Hematopoietic multipotent progenitor cell treated with erythropoietin and hydrocortisone succinate and interleukin-3 and kit ligand, for 4 days (in vitro differentiated cells): Measurements from ENCODE around the gene MTTP.

ENCODE experiments used
- DNase-seq: peaks from one replicate; pipeline ENCODE4 v3.0.0-alpha.2; 2015

MTTP gene

GRCh38 chr4:99593781-99594641 lies 19.4 kb downstream of the MTTP start:
- DNase-seq, result no peak

DNA sequence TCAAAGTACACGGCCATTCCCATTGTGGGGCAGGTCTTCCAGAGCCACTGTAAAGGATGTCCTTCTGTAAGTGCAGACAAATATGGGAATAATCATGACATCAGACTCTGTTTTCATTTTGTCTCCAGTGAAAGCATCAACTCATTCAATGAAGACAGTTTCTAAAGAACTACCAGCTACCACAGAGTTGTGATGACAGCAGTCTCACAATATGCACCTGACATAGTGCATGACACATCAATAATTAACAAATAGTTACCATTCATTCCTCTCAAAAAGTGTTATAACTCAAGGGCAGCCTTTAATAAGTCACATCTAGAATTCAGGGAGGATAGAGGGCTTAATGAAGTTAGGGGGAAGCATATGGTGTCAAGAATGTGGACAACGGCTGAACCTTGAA lies 20.2 kb downstream of the MTTP start:
- DNase-seq, result no peak

DNA sequence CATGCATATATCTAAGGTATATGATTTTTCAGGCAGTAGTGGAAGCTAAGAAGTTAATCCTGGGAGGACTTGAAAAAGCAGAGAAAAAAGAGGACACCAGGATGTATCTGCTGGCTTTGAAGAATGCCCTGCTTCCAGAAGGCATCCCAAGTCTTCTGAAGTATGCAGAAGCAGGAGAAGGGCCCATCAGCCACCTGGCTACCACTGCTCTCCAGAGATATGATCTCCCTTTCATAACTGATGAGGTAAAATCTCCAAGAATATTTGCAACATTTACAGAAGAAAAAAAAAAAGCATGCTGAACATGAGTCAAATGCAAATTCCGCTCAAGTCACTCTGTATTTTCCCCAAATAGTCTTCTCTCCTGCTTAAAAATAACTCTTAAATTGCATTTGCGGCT lies 32.1 kb downstream of the MTTP start:
- DNase-seq, result no peak

DNA sequence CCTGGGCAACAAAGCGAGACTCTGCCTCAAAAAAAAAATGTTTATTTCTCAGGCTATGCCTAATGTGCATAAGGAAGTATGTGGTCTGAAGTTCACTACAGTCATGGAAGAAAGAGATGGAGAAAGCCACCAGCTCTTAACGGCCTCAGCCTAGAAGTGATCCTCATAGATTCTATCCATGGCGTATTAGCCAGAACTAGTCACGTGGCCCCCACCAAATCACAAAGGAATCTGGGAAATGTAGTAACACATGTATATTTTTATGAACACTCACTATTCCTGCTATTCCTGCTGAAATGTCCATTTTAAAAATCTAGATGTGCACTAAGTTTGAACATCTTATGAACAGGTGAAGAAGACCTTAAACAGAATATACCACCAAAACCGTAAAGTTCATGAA lies 33.8 kb downstream of the MTTP start:
- no peak for DNase-seq

DNA sequence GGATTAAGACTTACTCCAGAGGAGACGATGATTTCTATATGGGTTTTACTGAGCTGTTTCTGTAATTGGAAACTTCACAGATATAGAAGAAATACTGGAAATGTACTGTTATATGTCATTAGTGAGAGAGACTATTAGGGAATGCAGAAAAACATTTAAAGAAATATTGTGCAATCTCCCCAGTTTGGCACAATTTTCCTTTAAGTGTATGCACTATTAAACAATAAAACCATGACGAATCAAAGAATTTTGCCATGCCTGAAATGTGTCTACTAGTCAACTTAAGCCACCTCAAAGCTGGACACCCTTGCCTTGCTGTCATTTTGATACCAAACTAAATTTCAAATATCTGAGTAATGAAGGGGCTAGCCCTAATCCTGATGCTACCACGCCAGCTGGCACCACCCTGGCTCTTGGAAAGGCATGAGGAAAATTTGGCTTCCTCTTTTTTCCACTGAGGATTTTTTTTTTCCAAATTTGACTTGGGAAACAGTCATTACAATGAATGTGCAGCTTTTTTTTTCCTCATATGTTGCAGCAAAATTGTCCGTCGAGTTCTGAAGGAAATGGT lies 36.1 kb downstream of the MTTP start:
- DNase-seq, result no peak

- no peak for DNase-seq
Measured at GRCh38 chr4:99612281-99612680, 37.7 kb downstream of the MTTP start.

DNA sequence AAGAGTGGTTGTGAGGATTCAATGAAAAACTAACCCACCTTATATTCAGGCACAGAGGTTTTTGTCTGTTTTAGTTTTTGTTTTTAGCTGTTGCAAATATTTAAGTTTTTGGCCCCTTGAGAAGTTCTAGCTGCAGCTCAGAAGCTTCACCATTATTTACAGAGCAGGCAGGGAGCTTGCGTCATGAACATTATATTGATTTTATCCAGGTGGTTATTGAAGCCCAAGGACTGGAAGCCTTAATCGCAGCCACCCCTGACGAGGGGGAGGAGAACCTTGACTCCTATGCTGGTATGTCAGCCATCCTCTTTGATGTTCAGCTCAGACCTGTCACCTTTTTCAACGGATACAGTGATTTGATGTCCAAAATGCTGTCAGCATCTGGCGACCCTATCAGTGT lies 38.1 kb downstream of the MTTP start:
- DNase-seq, result no peak

DNA sequence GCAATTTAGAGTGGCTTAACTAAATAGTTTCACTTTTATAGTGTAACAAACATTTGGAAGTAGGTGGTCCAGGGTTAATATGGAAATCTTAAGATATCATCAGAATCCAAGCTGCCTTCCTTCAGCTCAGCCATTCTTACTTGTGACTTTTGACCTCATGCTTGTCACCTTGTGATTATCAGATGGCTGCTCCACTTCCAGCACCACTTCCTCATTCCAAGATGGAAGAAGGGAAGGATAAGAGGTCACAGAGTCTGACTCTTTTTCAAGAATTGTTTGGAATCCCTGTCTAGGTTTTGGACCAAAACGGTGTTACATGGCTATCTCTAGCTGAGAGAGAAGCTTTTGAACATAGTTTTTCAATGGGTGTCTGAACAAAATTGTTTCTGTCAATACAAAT lies 39.9 kb downstream of the MTTP start:
- DNase-seq, result no peak

DNA sequence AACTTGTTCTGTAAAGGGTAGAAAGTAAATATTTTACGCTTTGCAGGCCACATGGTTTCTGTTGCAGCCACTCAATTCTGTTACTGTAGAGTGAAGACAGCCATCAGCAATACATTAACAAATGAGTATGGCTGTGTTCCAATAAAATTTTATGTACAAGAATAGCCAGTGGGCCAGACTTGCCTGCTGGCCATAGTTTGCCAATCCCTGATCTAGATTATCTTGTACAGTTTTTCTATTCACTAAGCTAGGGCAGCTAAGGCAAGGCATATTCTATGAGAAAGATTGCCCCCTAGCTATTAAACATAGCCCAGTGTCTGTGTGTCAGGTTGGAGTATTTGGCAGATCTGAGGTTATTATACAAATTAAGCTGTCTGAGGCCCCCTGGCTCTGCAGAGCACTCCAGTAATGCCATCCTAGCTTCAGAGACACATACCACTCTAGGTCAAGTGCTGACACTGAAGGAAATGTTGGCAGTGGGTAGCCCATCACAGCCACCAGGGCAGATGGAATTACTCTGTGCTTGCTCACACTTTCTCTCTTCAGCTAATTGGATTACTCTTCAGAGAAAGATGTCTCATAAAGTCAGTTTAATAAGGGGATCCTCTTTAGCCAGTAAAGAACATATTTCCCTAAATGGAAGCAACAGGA lies 40.7 kb downstream of the MTTP start:
- peak; percentile 3 for DNase-seq

- no peak for DNase-seq
Measured at GRCh38 chr4:99617374-99617773, 42.8 kb downstream of the MTTP start.

- DNase-seq, result no peak
Measured at GRCh38 chr4:99622341-99622740, 47.7 kb downstream of the MTTP start.

DNA sequence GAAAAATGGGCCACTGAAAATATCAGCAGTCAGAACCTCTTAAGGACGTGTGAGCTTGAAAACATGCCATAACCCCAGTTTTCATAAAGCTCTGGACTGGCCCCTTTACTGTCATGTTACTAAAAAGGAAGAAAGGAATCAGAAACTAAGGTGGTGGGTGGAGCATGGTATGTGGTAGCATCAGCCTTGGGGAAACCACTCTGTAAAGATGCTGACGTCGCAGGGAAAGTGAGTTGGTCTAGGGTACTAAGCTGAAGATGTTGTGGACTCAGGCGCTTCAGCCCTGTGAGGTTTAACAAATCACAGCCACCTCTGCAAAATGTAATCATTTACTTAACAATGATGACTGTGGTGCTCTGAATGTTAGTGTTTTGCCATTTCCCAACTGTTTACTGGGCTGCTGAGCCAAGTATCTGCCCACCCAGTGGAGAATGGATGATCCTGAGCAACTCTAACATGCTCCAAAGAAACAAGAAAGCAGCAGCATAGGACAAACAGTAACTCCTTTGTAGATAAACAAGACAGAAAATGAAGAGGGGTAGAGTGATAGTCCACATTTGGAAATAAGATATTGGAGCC lies 49.6 kb downstream of the MTTP start:
- no peak for DNase-seq

DNA sequence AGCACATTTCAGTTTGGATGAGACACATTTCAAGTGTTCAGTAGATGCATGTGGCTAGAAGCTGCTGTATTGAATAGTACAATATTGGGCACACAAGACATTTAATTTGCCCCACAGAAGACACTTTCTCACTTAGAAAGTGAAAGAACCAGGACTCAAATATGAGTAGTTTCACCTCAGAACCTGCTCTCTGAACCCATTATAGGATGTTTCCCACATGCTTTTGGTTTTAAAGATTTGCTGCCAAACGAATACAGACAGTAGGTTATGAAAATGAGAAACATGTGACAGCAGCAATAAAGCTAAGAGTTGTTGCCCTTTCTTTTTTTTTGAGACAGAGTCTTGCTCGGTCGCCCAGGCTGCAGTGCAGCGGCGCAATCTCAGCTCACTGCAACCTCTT lies 50.7 kb downstream of the MTTP start:
- no peak for DNase-seq

DNA sequence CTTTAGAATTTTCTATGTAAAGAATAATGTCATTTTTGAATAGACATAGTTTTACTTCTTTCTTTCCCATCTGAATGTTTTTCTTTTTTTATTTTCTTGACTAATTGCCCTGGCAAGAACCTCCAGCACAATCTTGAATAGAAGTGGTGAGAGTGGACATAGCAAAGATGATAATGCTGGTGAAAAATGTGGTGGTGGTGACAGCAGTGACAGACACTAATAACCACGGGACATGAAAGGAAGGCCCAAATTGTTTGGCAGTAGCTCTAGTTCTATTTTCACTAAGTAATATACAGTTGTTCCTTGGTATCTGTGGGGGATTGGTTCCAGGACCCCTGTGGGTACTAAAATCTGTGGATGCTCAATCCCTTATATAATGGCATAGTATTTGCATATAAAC lies 53.4 kb downstream of the MTTP start:
- DNase-seq, result no peak

- no peak for DNase-seq
Measured at GRCh38 chr4:99629962-99630554, 55.4 kb downstream of the MTTP start.

GRCh38 chr4:99630857-99631360 lies 56.3 kb downstream of the MTTP start:
- DNase-seq, result no peak

DNA sequence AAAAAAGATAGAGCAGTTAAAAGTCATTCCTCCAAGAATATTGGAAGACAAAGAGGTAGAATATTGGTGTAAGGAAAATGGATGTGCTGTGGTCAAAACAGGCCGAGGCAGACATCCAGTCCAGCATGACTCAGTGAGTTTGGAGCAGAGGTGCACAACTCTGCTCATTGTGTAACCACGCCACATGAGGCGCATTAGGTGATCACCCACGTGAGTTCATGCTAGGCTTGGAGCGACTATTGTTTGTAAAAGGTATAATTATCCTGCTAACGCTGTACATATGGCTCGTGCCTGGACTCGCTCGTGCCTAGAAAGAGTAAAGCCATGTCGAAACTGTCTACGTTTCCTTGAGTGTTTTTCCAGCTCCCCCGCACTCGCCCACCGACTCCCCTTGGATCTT lies 59.1 kb downstream of the MTTP start:
- DNase-seq, result no peak

DNA sequence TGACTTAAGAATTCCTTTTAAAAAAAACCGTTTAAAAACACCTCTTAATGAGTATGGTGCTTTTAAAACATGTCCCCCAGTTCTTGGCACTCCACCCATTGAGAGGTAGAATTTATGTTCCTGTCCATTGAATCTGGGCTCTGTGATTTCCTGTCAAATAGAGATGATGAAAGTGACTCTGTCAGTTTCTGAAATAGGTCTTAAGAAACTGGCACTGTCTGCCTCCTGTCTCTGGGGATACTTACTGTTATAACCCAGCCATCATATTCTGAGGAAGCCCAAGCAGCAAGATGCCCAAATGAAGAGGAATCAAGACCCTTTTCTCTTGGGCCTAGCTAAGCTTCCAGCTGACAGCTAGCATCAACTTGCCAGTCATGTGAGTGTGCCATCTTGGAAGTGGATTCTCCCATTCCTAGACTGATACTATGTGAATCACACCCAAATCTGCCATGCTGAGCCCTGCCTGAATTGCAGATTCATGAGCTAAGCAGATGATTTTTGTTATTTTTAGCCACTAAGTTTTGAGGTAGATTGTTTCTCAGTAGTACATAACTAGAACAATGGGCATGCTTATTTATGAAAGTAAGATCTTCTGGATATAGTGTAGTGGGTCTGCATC lies 60.2 kb downstream of the MTTP start:
- DNase-seq, result no peak

DNA sequence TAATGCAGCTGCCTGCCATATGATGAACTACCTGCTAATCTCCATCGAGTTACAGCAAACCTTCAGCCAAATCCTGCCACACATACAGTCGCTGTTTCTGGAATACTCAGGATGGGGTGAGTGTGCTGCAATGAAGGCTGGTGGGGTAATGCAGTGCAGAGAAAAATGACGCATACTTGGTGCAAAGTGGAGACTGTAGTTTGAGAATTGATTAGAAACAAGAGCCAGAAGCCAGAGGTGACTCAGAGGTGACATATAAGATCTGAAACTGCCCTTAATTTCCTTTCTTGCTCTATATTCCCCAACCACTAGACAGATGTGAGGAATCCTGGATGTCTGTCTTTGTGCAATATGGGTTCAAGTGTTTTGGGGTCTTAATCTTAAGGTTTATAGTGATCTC lies 61.0 kb downstream of the MTTP start:
- DNase-seq, result no peak

DNA sequence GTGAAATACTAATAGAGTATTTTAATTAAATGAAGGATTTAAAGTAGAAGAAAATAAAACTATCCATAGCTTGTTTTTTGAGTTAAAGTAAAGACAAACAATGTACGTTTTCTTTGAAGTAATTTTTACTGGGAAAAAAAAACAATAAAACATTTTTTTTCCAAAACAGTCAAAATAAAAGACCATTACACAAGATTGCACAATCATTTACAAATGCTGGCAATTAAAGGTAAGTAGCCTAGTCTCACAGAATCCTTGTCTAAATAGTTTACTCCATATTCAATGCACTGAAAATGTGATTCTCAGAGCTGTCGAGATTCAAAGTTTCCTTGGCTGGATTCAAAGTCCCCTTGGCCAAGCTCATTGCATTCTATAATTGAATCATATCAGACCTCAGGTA lies 61.8 kb downstream of the MTTP start:
- no peak for DNase-seq

- DNase-seq, result no peak
Measured at GRCh38 chr4:99637174-99637573, 62.5 kb downstream of the MTTP start.

- no peak for DNase-seq
Measured at GRCh38 chr4:99640676-99641075, 66.1 kb downstream of the MTTP start.
